A549 (cell line): ENCODE measurements around the gene JRKL.

Experiments used
- BHLHE40 ChIP-seq: IDR thresholded peaks from 2 replicates; pipeline ENCODE4 v1.6.1; 2012; ENCODE audit warnings: low read depth, low read length, inconsistent platforms
- CHD2 ChIP-seq: fragments of 150-350 bp; IDR thresholded peaks from 2 replicates; pipeline ENCODE4 v1.6.1; 2014; ENCODE audit warnings: low read length; ENCODE audit not compliant: partially characterized antibody
- CHD4 ChIP-seq: fragments of 200-600 bp; sonication (generic); IDR thresholded peaks from 2 replicates; pipeline ENCODE4 v1.6.1; 2016; ENCODE audit warnings: antibody characterized with exemption, mild to moderate bottlenecking, borderline replicate concordance
- CTCF ChIP-seq: fragments of >200 bp; sonication (Bioruptor Twin); formaldehyde crosslinking; IDR thresholded peaks from 3 replicates; pipeline ENCODE4 v1.5.1; 2016
- EP300 ChIP-seq, 2 experiments: fragments of >200 bp; sonication (Bioruptor Twin); formaldehyde crosslinking; IDR thresholded peaks; 2 replicates in 1 of 2; 3 replicates in 1 of 2; pipeline ENCODE4 v1.6.1; 2016 to 2017
- MAX ChIP-seq: IDR thresholded peaks from 2 replicates; pipeline ENCODE4 v1.6.1; 2012
- PHF8 ChIP-seq: fragments of 200-600 bp; sonication (generic); IDR thresholded peaks from 2 replicates; pipeline ENCODE4 v1.6.1; 2016; ENCODE audit warnings: low read depth, mild to moderate bottlenecking, antibody characterized with exemption, moderate library complexity, borderline replicate concordance
- POLR2A ChIP-seq: IDR thresholded peaks from 2 replicates; pipeline ENCODE4 v1.6.1; 2012; ENCODE audit warnings: mild to moderate bottlenecking, low read length
- RAD21 ChIP-seq, 2 experiments: fragments of >200 bp in 1 of 2; sonication (Bioruptor Twin) in 1 of 2; formaldehyde crosslinking in 1 of 2; IDR thresholded peaks in 1 of 2; conservative IDR thresholded peaks in 1 of 2; 2 replicates in 1 of 2; 3 replicates in 1 of 2; pipeline ENCODE4 v1.6.1; 2012 to 2018; ENCODE audit warnings: inconsistent platforms in 1 of 2
- RFX5 ChIP-seq: fragments of 450-650 bp; IDR thresholded peaks from 2 replicates; pipeline ENCODE4 v1.7.1; 2014; ENCODE audit warnings: antibody characterized with exemption, mild to moderate bottlenecking, moderate library complexity
- ZFP36 ChIP-seq: fragments of 450-650 bp; IDR thresholded peaks from 2 replicates; pipeline ENCODE4 v1.6.1; 2014; ENCODE audit warnings: borderline replicate concordance; ENCODE audit not compliant: partially characterized antibody
- TF ChIP-seq, protein P1 (sequence below): fragments of 200-600 bp; sonication (generic); IDR thresholded peaks from 2 replicates; pipeline ENCODE4 v1.6.1; 2016; ENCODE audit warnings: antibody characterized with exemption, mild to moderate bottlenecking, moderate library complexity

DNA sequence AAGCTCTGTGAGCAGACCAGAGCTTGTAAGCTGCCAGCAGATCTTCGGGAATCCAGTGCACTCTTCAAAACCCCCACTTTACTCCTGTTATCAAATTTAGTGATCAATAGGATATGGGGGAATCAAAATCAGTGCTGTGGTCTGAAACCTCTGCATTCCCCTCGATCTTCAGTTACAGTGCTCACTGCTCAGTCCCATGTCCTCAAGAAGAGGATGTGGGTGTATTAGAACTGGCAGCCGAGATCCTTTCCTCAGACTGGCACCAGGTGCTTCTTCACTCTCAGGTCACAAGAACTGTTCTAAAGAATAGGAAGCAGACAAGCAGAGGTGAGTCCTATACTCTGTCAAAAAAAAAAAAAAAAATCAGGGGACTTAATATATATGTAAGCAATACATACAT, 31.5 kb upstream of the JRKL start:
- no peak for TF ChIP-seq POLR2A
- no peak for TF ChIP-seq CTCF
- no peak for TF ChIP-seq EP300 (IDR thresholded peaks at IDR 0.05)
- no peak for TF ChIP-seq ZFP36
- no peak for TF ChIP-seq MAX
- TF ChIP-seq, protein P1, sequence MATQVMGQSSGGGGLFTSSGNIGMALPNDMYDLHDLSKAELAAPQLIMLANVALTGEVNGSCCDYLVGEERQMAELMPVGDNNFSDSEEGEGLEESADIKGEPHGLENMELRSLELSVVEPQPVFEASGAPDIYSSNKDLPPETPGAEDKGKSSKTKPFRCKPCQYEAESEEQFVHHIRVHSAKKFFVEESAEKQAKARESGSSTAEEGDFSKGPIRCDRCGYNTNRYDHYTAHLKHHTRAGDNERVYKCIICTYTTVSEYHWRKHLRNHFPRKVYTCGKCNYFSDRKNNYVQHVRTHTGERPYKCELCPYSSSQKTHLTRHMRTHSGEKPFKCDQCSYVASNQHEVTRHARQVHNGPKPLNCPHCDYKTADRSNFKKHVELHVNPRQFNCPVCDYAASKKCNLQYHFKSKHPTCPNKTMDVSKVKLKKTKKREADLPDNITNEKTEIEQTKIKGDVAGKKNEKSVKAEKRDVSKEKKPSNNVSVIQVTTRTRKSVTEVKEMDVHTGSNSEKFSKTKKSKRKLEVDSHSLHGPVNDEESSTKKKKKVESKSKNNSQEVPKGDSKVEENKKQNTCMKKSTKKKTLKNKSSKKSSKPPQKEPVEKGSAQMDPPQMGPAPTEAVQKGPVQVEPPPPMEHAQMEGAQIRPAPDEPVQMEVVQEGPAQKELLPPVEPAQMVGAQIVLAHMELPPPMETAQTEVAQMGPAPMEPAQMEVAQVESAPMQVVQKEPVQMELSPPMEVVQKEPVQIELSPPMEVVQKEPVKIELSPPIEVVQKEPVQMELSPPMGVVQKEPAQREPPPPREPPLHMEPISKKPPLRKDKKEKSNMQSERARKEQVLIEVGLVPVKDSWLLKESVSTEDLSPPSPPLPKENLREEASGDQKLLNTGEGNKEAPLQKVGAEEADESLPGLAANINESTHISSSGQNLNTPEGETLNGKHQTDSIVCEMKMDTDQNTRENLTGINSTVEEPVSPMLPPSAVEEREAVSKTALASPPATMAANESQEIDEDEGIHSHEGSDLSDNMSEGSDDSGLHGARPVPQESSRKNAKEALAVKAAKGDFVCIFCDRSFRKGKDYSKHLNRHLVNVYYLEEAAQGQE, result no peak
- no peak for TF ChIP-seq CHD2
- TF ChIP-seq CHD4, result no peak
- TF ChIP-seq BHLHE40, result no peak
- no peak for TF ChIP-seq RFX5
- no peak for TF ChIP-seq PHF8
- no peak for TF ChIP-seq RAD21 (conservative IDR thresholded peaks at IDR 0.05 in 1 of 2, IDR thresholded peaks at IDR 0.05 in 1 of 2)
